ENCODE measurements around the gene RANBP17. TPM values are rescaled to one million over a fixed set of nuclear protein-coding genes. Genes with fewer than 3 reads are reported as not detected.

Gene RANBP17
- total RNA-seq, 8 experiments from 2014 or later, result 3.8 to 43.9 (median 25.5) TPM; not detected in 1

DNA sequence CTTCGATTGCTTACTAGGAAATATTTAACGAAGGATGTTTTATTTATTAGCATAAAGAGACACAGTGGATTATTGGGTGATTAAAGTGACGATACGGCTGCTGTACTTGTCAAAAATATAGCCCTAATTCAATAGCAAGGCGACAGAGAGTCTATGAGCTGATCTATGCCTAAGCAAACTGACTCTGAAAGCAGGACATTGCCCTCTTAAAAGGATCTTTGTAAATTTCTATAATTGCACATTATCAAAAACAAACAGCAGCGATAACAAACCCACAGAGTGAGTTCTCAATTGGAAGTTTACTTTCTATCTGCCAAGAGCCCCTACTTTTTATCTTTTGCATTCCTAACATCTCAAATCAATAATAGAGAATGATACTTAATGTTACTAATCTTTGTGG is 478.7 kb downstream of the RANBP17 start:
- WGBS, 10 experiments, result 0 to 87% (median 56%) methylated on average over 2 to 6 of the region's 6 CpGs

DNA sequence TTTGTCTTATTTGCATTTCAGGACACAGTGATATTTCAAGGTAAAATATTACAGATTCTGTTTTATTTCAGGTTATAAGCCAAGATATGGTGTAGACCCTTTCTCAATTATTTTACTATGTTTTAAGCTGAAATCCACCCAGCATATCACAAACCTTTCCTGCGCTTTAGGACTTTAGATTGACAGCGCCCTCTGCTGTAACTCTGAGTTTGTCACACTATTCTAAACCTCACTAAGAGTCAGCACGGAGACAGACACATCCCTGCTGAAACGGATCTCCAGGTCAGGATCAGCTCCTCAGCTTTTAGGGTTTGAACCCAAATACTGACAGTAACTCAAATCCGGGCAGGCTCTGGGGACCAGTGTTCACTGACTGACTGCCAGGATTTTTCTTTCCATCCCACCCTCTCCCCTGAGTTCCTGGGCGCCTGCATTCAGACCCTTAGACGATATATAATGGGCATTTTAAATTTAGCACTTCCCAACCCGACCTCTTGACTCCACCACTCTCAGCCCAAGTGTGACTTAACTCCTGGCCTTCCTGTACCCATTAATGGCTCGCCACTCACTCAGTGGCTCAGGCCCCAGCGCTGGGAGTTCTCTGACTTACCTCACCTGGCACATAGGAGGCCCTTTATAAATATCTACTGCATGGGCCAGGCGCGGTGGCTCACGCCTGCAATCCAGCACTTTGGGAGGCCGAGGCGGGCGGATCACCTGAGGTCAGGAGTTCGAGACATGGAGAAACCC is 480.7 kb downstream of the RANBP17 start:
- Histone ChIP-seq H3K27ac (no peak overlapping the region), H3K4me3 (no peak overlapping the region), H3K4me1 (replicated peaks in 1 of 2) (no peaks in the 10 kb centered on the region)
- in situ Hi-C loops (cut with MboI; ENCODE audit: low pct_unique_long_range_greater_than_20kb in 2 of 9, low sequenced_read_pairs in 9 of 9, unreplicated experiment in 9 of 9), result loop anchor here in 7 of 9 experiments (25.0 kb wide), 4 partner anchors 155 to 605 kb away; no protein-coding TSS in a partner anchor
- peak; percentile 47 to 95 (median 74) for ATAC-seq (replicated peaks in 6 of 8)
- WGBS, 10 experiments, result 0 to 61% (median 38%) methylated on average over 1 to 11 of the region's 17 CpGs

More for the DNA sequence above, 478.7 kb downstream of the RANBP17 start:
- in situ Hi-C loops (cut with MboI; ENCODE audit: low pct_unique_long_range_greater_than_20kb in 2 of 9, low sequenced_read_pairs in 9 of 9, unreplicated experiment in 9 of 9), result loop anchor here in 7 of 9 experiments (25.0 kb wide), 4 partner anchors 153 to 603 kb away; no protein-coding TSS in a partner anchor
- Histone ChIP-seq H3K27ac (no peak overlapping the region), H3K4me1 (replicated peaks in 1 of 2) (peaks cover 0 to 5% of the 10 kb centered on the region in 2 donors), H3K4me3 (no peak overlapping the region)
- ATAC-seq (replicated peaks in 6 of 8), result no peak

DNA sequence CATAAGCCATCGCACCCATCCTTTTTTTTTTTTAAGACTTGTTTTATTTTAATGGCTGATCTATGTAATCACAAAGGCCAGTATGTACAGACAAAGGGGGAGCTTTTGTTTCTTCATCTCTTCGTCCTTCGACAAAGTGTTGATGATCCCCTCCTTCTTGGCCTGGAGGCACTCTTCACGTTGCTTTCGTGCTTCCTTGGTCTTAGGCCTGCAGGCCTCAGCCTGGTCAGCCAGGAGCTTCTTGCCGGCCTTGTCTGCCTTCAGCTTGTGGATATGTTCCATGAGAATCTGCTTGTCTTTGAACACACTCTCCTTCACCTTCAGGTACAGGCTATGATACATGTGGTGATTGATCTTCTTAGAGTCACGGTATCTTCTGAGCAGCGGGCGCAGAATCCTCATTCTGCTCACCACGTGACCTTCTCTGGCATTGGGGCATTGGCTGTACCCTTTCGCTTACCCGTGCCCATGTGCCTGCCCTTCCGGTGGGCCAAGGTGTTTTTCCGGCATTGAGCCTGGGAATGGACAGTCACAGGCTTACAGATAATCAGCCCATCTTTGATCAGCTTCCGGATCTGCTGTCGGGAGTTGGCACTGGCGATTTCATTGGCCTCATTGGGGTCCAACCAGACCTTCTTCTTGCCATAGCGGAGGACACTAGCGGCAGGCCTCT is 483.3 kb downstream of the RANBP17 start:
- in situ Hi-C loops (cut with MboI; ENCODE audit: low pct_unique_long_range_greater_than_20kb in 2 of 9, low sequenced_read_pairs in 9 of 9, unreplicated experiment in 9 of 9), result loop anchor here in 7 of 9 experiments (25.0 kb wide), 4 partner anchors 158 to 608 kb away; no protein-coding TSS in a partner anchor
- H3K27ac ChIP-seq, result no peak overlapping the region
- 63 to 91% (median 88%) methylated on average over 3 to 15 of the region's 19 CpGs; no CpG with 5 or more reads in 1 of the 10 experiments for WGBS, 10 experiments

More for the DNA sequence above, 483.3 kb downstream of the RANBP17 start:
- H3K4me3 ChIP-seq, result no peak overlapping the region
- no peaks in the 10 kb centered on the region for H3K4me1 ChIP-seq (replicated peaks in 1 of 2)
- ATAC-seq (replicated peaks in 6 of 8), result no peak

Other genes starting within 250 kb of the RANBP17 start
- gene GABRP, start 78.3 kb upstream of the RANBP17 start, total RNA-seq, result 1 to 10 TPM in 1 of 8 experiments, under 1 TPM in 3, not detected in 4; 0.10 to 1.0 (median 0.37) TPM